ENCODE results near the gene RPL13A.

Gene RPL13A

GRCh38 chr19:49486710-49487276, 615 bp upstream of the RPL13A start:
- no peak for DNase-seq

DNA sequence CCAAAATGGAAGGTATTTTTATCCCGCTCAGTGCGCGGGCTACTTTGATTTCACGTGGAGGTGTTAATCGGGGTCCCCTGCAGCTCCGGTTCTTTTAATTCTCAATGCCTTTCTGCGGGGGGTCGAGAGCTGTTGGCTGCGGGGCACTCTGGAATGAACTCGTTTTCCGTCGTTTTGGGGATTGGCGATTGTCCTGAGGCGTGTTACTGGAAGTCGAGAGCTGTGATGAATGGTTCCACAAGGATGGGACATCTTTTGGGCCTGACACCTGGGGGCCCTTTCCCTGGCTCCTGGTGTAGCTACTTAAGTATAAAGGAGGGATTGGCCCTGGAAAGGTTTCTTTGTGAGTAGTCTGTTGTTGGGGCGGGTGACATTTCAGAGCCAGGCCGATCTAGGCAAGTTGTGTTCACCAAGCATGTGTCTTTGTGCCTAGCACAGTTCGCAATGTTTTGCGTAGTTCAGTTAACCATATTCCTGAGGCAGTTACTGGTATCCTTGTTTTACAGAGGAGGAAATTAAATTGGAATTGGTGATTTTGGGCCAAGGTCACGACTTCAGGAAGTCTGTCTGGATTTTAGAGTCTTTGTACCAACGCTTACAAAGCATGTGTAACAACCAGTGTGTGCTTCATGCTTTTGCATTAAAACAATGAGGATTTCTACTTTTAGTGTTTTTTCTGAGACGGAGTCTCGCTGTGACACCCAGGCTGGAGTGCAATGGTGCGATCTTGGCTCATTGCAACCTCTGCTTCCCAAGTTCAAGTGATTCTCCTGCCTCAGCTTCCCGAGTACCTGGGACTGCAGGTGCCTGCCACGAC, 846 bp downstream of the RPL13A start:
- DNase-seq = peak; percentile 53

DNA sequence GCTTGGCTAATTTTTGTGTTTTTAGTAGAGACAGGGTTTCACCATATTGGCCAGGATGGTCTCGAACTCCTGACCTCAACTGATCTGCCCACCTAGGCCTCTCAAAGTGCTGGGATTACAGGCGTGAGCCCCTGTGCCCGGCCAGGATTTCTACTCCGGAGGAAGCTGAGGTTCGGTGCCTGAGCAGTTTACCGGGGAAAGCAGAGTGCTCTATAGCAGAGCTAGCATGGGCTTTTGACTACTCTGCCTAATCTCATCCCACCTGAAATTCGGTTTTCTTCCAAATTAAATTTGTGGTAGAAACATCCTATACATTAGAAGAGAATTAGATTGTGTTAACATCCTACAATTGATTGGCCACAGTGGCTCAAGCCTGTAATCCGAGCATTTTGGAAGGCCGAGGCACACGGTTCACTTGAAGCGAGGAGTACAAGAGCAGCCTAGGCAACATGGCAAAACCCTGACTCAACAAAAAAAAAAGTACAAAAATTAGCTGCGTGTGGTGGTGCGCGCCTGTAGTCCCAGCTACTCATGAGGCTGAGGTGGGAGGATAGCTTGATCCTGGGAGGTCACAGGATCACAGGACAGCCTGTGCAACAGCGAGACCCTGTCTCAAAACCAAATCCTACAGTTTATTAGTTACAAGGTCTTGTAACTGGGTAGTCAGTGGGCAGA, 1.6 kb downstream of the RPL13A start:
- DNase-seq = no peak

- DNase-seq = no peak
Observed at GRCh38 chr19:49489601-49490167, 2.3 kb downstream of the RPL13A start.

DNA sequence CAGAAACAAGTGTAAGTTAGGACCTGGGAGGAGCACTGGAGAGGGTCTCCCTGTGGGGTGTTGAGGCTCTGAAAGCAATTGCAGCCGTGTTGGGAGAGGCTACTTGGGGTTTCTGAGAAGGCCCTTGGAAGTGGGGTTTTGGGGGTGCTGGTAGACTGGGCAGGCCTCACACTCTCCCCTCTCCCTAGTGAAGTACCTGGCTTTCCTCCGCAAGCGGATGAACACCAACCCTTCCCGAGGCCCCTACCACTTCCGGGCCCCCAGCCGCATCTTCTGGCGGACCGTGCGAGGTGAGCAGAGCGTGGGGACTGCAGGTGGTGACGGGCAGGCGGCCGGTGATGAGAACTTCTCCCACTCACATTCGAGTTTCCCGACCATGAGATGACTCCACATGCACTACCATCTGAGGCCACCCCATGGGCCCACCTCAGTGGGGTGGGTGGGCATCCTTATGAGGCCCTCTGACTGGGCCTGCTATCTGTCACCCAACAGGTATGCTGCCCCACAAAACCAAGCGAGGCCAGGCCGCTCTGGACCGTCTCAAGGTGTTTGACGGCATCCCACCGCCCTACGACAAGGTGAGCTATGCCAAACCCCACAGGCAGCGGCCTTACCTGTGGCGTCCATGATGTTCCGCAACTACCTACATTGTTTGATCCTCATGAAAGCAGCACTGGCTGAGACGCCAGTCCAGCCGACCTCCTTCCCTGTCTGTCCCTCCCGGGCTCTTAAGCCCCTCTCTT, 3.0 kb downstream of the RPL13A start:
- no peak for DNase-seq

GRCh38 chr19:49491030-49491803, 3.8 kb downstream of the RPL13A start:
- DNase-seq = no peak

DNA sequence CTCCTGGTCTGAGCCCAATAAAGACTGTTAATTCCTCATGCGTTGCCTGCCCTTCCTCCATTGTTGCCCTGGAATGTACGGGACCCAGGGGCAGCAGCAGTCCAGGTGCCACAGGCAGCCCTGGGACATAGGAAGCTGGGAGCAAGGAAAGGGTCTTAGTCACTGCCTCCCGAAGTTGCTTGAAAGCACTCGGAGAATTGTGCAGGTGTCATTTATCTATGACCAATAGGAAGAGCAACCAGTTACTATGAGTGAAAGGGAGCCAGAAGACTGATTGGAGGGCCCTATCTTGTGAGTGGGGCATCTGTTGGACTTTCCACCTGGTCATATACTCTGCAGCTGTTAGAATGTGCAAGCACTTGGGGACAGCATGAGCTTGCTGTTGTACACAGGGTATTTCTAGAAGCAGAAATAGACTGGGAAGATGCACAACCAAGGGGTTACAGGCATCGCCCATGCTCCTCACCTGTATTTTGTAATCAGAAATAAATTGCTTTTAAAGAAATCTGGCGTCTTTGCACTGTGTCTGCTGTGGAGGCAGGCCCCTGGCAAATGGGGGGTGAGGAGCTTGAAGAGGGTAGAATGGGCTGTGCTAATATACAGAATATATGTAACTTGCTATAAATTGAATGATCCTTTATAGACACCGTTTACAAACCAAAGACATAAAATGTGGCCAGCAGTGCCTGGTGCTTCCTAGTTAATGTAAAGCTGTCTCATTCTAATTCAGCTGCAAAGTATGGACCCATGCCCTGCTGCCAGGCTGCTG, 4.6 kb downstream of the RPL13A start:
- DNase-seq = no peak

DNA sequence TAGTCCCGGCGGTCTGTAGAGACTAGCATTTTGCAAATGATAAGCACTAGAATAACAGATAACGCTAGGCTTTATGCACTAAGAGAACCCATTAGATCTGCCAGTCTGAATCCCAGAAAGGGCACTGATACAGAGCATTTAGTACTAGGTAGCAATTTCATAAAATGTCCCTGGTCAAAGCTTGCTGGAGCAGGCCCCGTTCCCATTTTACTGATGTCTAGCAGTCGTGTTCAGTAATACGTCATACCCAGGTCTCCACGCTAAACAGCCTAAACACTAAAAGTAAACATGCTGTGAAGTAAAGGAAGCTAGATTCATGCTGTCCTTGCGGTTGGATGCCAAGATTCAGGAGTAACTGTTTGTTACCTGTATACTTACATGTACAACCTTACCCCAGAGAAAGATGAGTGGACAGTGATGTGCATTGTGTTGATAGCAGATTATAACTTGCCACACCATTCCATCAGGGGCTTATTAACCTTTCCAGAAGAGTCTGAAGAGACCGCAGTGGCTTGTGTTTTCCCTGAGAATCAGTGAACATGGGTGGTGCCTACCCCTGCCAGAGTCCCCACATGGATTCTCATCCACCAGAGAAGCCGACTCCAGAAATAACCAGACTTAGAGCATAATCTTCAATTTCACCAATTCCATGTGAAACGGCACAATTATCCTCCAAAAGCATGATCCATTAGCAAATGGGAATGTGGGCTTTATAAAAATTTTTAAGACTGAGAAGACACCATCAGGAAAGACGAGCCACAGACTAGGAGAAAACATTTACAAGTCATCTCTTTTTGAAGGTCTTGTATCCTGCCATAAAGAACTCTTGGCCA, 5.4 kb downstream of the RPL13A start:
- DNase-seq = no peak

DNA sequence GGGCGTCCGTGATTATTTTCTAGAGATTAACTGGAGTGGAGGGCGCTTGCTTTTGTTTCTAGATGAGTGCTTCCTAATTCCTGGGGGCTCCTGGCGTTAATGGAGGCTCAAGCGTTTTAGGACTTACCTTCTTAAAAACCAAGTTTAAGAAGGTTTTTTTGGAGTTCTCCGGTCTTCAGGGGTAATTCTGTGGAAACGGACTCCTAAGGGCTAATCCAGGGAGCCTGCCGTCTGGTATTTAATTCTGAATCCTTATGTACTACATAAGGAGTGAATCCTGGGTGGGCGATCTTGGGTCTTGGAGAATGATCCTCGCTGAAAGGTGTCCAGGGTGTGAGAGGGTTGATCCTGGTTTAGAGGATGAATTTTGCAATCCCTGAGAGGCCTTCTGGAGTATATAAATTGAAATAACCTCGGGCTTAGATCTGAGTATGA, 9.2 kb downstream of the RPL13A start:
- no peak for DNase-seq

GRCh38 chr19:49497047-49497788, 9.8 kb downstream of the RPL13A start:
- peak; percentile 61 for DNase-seq

DNA sequence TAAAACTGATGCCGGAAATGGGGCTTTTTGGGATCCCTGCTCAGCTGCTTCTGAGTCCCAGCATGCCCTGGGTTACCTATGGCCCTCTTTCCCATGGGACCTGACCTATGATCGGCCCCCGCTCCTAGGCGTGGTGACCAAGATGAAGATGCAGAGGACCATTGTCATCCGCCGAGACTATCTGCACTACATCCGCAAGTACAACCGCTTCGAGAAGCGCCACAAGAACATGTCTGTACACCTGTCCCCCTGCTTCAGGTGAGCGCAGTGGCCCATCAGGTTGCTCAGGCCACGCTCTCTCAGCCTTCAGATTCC, 10.3 kb downstream of the RPL13A start:
- no peak for DNase-seq

DNA sequence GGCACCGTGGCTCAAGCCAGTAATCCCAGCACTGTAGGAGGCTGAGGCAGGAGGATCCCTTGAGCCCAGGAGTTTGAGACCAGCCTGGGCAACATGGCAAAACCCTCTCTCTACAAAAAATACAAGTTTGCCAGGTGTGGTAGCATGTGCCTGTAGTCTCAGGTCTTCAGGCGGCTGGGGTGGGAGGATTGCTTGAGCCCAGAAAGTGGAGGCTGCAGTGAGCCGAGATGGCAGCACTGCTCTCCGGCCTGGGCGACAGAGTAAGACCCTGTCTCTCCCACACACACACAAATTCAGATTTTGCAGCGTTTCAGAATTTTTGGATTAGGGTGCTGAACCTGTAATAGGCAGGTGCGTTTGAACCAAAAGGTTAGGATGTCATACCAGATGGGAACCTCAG, 11.1 kb downstream of the RPL13A start:
- DNase-seq = no peak

DNA sequence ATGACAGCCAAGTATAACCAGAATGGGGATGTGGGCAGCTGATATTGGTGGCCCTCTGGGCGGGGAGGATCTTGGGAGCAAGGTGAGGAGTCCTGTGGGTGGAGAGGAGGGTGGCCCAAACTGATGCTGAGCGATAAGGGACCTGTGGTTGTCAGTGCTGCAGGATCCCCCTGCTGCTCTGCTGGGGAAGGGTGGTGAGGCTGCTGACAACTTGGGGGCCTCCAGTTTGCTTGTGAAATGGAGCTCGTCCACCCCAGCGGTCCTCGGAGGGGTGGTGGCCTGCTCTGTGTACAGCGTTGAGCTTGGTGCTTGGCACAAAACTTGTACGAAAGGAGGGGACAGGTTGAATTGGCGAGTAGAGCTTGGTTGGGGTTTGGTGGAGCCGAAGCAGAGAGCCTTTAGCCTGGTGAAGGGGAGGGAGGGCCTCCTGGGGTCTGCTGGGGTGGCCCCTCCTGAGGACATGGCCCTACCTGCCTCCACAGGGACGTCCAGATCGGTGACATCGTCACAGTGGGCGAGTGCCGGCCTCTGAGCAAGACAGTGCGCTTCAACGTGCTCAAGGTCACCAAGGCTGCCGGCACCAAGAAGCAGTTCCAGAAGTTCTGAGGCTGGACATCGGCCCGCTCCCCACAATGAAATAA, 11.7 kb downstream of the RPL13A start:
- no peak for DNase-seq

DNA sequence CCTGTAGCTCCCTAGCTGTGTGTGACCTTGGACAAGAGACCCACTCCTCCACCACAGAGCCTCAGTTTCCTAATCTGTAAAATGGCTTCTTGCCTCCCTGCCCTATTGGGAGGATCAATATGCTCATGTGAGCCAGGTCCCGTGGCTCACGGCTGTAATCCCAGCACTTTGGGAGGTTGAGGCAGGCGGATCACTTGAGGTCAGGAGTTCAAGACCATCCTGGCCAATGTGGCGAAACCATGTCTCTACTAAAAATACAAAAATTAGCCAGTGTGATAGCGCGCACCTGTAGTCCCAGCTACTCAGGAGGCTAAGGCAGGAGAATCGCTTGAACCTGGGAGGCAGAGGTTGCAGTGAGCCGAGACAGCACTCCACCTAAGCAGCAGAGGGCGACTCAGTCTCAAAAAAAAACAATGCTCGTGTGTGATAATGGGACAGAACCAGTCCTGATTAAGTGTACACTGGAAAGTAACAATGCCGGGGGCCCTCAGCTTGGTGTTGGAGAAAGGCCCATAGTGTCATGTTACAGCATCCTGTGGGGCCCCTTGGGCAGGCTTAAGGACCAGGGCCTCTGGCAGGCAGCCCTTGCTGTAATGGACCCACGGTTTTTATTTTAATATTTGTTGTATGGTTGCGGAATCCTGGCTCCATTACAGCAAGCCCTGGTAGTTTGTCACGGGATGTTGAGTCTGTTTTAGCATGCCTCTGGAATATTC, 15.6 kb downstream of the RPL13A start:
- DNase-seq = peak; percentile 79

GRCh38 chr19:49503582-49503962, 16.2 kb downstream of the RPL13A start:
- DNase-seq = no peak

DNA sequence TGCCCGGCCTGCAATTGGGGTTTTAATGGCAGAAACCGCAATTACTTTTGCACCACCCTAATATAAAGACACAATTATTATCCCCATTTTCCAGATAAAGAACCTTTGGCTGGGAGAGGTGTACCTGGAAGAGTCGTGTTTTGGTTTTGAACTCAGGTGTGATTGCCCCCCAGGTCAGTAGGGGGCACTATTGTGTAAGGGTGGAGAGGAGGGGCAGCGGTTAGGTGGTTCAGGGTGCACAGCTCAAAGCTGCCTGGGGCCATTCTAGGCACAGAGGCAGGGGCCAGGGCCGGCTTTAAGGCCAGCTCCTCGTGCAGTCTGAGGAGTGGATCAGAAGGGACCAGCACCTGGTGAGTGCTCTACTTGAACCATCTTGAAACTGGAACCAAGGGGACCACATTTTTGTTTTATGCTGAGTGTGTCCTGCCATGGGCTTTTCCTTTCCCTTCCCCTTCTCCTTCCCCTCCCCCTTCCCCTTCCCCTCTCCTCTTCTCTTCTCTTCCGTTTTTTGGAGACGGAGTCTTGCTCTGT, 19.2 kb downstream of the RPL13A start:
- DNase-seq = peak; percentile 76

DNA sequence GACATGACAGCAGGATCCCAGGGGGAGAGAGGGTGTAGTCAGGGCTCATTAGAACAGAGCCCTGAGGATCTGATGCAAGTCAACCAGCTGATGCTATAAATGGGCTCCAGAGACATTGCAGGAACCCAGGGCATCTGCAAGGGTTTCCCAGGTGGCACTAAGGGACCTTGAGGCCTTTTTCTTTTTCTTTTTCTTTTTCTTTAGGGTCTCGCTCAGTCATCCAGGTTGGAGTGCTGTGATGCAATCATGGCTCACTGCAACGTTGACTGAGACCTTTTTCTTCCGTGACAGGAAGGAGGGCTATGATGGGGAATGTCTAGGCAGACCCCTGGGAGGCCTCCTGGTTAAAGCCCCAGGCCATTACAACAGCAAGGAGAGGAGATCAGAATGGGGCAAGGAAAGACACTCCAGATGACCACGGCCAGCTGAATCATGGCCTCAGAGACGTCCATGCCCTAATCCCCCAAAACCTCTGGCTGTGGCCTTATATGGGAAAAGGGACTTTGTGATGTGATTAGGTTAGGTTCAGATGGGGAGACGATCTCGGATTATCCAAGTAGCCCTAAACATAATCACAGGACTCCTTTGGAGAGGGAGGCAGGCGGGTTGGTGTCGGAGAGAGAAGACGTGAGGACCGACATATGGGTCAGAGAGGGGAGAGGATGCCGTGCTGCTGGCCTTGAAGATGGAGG, 20.5 kb downstream of the RPL13A start:
- no peak for DNase-seq

Data from NCI-H146 (cell line).